Tibial artery (tissue), 4 donors: ENCODE results near the gene ZNF121.

Source experiments
- DNase-seq, 2 donors: peaks; one replicate each; pipeline ENCODE4 v3.0.0-alpha.2; 2019
- H3K27ac ChIP-seq, 2 donors: fragments of 200-600 bp; sonication (generic) in 1 of 2; 1 replicate in 1 of 2; 2 replicates in 1 of 2; pipeline ENCODE4 v1.5.1; 2018 to 2019; ENCODE audit warnings: mild to moderate bottlenecking in 1 of 2
- H3K27me3 ChIP-seq, 2 donors: fragments of 200-600 bp; sonication (generic) in 1 of 2; one replicate each; pipeline versions ENCODE4 v1.5.1 to v1.6.0; 2016 to 2019
- H3K36me3 ChIP-seq, 3 donors: fragments of 200-600 bp; sonication (generic) in 2 of 3; one replicate each; pipeline ENCODE4 v1.5.1; 2016 to 2019; ENCODE audit warnings: mild to moderate bottlenecking in 2 of 3
- H3K4me1 ChIP-seq, 4 donors: fragments of 200-600 bp; sonication (generic) in 2 of 4; 1 replicate in 3 of 4; 2 replicates in 1 of 4; pipeline ENCODE4 v1.5.1; 2016 to 2019
- H3K4me3 ChIP-seq, 2 donors: fragments of 200-600 bp; sonication (generic) in 1 of 2; 1 replicate in 1 of 2; 2 replicates in 1 of 2; pipeline ENCODE4 v1.5.1; 2018 to 2019; ENCODE audit warnings: mild to moderate bottlenecking in 2 of 2
- H3K9me3 ChIP-seq, 3 donors: fragments of 200-600 bp; sonication (generic) in 1 of 3; one replicate each; pipeline ENCODE4 v1.5.1; 2016 to 2019
- CTCF ChIP-seq, 2 experiments: fragments of 200-600 bp in 1 of 2; fragments of 450-650 bp in 1 of 2; IDR thresholded peaks; one replicate each; pipeline ENCODE4 v1.5.1; 2017 to 2019; ENCODE audit warnings: antibody characterized with exemption in 2 of 2, mild to moderate bottlenecking in 1 of 2, moderate library complexity in 1 of 2
- intact Hi-C: fragments of 100-400 bp; cut with DNase I; formaldehyde crosslinking; loops from one replicate; pipeline ENCODE4 v1.15.0; 2023; ENCODE audit warnings: low total_unique reads

ZNF121 gene

GRCh38 chr19:9580728-9581127 lies 3.6 kb downstream of the ZNF121 start:
- Histone ChIP-seq H3K36me3 (peaks cover 30 to 40% (median 37%) of the 10 kb centered on the region in 3 donors), H3K9me3 (peaks cover 0 to 35% (median 15%) of the 10 kb centered on the region in 3 donors), H3K4me1 (peaks cover 0 to 23% (median 11%) of the 10 kb centered on the region in 4 donors), H3K27ac (no peak overlapping the region), H3K27me3 (no peaks in the 10 kb centered on the region), H3K4me3 (no peak overlapping the region)
- DNase-seq = no peak
- intact Hi-C loops = loop anchor here (5.0 to 10.0 kb wide), 2 partner anchors 204 to 253 kb away; no protein-coding TSS in a partner anchor
- no peak for TF ChIP-seq CTCF (IDR thresholded peaks at IDR 0.05)

DNA sequence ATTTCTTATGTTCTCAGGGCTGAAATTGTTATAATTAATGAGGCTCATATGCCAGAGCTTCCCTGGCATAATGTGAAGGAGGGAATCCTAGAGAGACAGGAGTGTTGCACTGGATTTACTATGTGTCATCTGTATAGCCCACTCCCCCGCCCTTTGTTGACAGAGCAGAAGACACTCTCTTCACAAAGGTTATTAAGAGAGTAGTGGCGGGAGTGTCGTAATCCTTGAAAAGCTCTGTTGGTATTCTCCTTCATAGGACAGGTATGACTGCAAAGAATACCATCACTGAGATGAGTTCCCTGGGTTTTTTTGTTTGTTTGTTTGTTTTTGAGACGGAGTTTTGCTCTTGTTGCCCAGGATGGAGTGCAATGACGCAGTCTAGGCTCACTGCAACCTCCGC lies 14.0 kb downstream of the ZNF121 start:
- no peak for DNase-seq
- no peaks in the 10 kb centered on the region for H3K27me3 ChIP-seq
- peaks cover 79 to 99% (median 95%) of the 10 kb centered on the region in 3 donors for H3K36me3 ChIP-seq
- H3K27ac ChIP-seq = no peak overlapping the region
- no peaks in the 10 kb centered on the region for H3K4me1 ChIP-seq
- intact Hi-C loops = loop anchor here (5.0 kb wide), 1 partner anchor 422 kb away; no protein-coding TSS in a partner anchor
- no peak overlapping the region for H3K4me3 ChIP-seq
- TF ChIP-seq CTCF (IDR thresholded peaks at IDR 0.05) = no peak
- peaks cover 4 to 100% (median 96%) of the 10 kb centered on the region in 3 donors for H3K9me3 ChIP-seq

DNA sequence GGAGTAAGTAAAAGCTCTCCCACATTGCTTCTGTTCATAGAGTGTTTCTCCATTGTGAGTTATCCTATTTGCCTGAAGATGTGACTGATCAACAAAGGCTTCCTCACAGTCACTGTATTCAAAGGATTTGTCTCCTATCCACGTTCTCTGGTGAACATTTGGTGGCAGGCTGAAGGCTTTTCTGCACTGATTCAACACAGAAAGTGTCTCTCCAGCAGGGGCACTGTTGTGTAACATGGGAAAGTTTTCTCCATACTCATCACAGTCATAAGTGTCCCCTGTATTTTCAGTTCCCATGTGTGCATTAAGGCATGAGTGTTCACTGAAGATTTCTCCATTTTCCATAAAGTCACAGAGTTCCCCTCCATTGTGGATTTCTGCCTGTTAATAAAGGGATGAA lies 17.6 kb downstream of the ZNF121 start:
- no peak overlapping the region for H3K4me3 ChIP-seq
- H3K9me3 ChIP-seq = peaks cover 10 to 100% (median 95%) of the 10 kb centered on the region in 3 donors
- no peak for TF ChIP-seq CTCF (IDR thresholded peaks at IDR 0.05)
- no peaks in the 10 kb centered on the region for H3K27me3 ChIP-seq
- no peaks in the 10 kb centered on the region for H3K4me1 ChIP-seq
- DNase-seq = no peak
- H3K27ac ChIP-seq = no peak overlapping the region
- intact Hi-C loops = no loop called here
- H3K36me3 ChIP-seq = peaks cover 95 to 99% (median 99%) of the 10 kb centered on the region in 3 donors

- no peaks in the 10 kb centered on the region for H3K27me3 ChIP-seq
- intact Hi-C loops = no loop called here
- no peak for DNase-seq
- TF ChIP-seq CTCF (IDR thresholded peaks at IDR 0.05) = no peak
- H3K9me3 ChIP-seq = peaks cover 10 to 100% (median 95%) of the 10 kb centered on the region in 3 donors
- H3K4me1 ChIP-seq = no peaks in the 10 kb centered on the region
- H3K4me3 ChIP-seq = no peak overlapping the region
- no peak overlapping the region for H3K27ac ChIP-seq
- H3K36me3 ChIP-seq = peaks cover 95 to 99% (median 99%) of the 10 kb centered on the region in 3 donors
Measured at GRCh38 chr19:9565900-9566705, 18.2 kb downstream of the ZNF121 start.

- no peak overlapping the region for H3K4me3 ChIP-seq
- peaks cover 3 to 59% (median 17%) of the 10 kb centered on the region in 3 donors for H3K9me3 ChIP-seq
- intact Hi-C loops = no loop called here
- no peak overlapping the region for H3K27ac ChIP-seq
- H3K4me1 ChIP-seq = no peaks in the 10 kb centered on the region
- peaks cover 0 to 5% (median 0%) of the 10 kb centered on the region in 3 donors for H3K36me3 ChIP-seq
- H3K27me3 ChIP-seq = no peaks in the 10 kb centered on the region
- TF ChIP-seq CTCF (IDR thresholded peaks at IDR 0.05) = no peak
- no peak for DNase-seq
Measured at GRCh38 chr19:9552536-9553274, 31.6 kb downstream of the ZNF121 start.
